HG03095 (cell line): ENCODE data around the gene PDF.

Experiments used
- ATAC-seq: cut with Tn5 transposase; IDR thresholded peaks from one replicate; pipeline ENCODE4 v1.9.1; 2021; ENCODE audit warnings: moderate library complexity; ENCODE audit not compliant: unreplicated experiment

PDF gene

DNA sequence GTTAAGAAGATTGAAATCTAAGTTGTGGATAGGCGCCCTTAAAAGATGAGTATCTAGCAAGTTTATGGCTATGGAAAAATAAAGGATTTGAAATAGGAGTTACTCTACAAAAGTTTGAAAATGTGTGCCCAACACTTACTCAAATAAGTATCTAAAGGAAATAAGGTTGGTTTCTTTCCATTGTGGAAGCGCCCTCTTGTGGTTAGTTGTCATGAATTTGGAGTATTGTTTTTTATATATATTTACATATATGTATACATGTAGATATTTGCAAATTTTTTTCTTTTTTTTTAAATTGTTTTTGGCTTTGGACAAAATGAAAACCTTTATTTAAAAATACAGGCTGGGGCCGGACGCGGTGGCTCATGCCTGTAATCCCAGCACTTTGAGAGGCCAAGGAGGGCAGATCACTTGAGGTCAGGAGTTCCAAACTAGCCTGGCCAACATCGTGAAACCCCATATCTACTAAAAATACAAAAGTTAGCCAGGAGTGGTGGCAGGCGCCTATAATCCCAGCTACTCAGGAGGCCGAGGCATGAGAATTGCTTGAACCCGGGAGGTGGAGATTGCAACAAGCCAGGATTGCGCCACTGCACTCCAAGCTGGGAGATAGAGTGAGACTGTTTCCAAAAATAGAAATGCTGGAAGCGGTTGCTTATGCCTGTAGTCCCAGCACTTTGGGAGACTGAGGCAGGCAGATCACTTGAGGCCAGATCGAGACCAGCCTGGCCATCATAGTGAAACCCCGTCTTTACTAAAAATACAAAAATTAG is 43.3 kb downstream of the PDF start:
- ATAC-seq = no peak

DNA sequence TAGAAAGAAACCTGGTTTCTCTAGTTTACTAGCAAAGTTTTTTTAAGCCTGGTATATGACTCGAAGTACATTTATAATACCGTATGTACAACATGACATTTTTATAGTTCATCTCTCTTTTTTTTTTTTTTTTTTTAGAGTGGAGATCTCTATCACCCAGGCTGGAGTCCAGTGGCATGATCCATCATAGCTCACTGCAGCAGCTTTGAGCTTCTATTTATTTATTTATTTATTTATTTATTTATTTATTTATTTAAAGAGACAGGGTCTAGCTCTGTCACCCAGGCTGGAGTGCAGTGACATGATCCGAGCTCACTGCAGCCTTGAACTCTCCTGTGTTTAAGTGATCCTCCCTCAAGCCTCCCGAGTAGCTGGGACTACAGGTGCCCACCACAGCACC is 45.1 kb downstream of the PDF start:
- ATAC-seq = no peak

DNA sequence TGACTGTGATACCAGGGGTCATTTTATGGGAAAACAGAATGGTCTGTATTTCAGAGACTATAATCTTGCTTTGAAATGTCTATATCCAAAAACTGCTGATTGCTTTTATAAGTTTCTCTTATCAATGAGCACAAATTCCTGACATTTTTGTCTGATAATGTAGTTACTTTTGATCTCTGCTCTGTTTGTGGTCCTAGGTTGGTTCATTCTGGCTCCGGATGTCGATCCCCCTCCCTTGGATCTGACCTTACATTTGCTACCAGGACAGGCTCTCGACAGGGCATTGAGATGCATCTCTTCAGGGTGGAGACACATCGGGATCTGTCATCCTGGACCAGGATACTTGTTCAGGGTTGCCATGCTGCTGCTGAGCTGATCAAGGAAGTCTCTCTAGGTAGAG is 46.5 kb downstream of the PDF start:
- no peak for ATAC-seq

DNA sequence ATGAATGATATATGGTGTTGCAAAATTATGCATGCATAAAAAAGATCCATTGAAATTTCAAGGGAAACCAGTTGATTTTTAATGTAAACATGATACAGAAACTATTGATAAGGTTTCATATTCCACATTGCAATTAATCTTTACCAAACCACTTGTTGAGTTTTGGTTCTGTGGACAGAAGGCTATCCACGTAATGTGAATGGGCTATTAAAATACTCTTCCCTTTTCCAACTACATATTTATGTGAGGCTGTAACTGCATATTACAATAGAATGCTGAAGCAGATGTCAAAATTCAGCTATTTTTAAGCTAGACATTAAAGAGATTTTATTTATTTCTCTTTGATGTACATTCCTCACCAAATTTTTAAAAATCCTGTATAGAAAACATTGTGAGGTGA is 53.0 kb downstream of the PDF start:
- no peak for ATAC-seq
